Kidney (tissue), 14 donors: ENCODE results near the gene ST6GAL2. TPM values are rescaled to one million over a fixed set of nuclear protein-coding genes. Genes with fewer than 3 reads are reported as not detected.

Source experiments
- DNase-seq, 5 donors: peaks; one replicate each; pipeline ENCODE4 v3.0.0-alpha.2; 2013 to 2020
- FAIRE-seq: peaks from 2 replicates; lab custom pipeline; 2012; peaks lifted over from hg19 to GRCh38; lab: Jason Lieb, UNC
- H3K27ac ChIP-seq, 2 donors: one replicate each; pipeline ENCODE4 v1.7.0; 2013; ENCODE audit warnings: low read depth in 2 of 2, low read length in 2 of 2, inconsistent platforms in 1 of 2
- H3K27me3 ChIP-seq: one replicate; pipeline ENCODE4 v1.7.1; 2013; ENCODE audit warnings: low read length, inconsistent platforms; ENCODE audit not compliant: control insufficient read depth, insufficient read depth
- H3K36me3 ChIP-seq, 3 donors: one replicate each; pipeline versions ENCODE4 v1.7.0 to v1.7.1; 2013; ENCODE audit warnings: low read length in 3 of 3, control low read depth in 1 of 3, inconsistent platforms in 1 of 3; ENCODE audit not compliant: insufficient read depth in 3 of 3, control insufficient read depth in 2 of 3
- H3K4me1 ChIP-seq, 3 donors: one replicate each; pipeline versions ENCODE4 v1.7.0 to v1.7.1; 2013; ENCODE audit warnings: low read length in 3 of 3, inconsistent platforms in 1 of 3, low read depth in 1 of 3; ENCODE audit not compliant: control insufficient read depth in 2 of 3, insufficient read depth in 2 of 3
- H3K4me3 ChIP-seq, 3 donors: one replicate each; pipeline versions ENCODE4 v1.7.0 to v1.8.1; 2013; ENCODE audit warnings: low read length in 3 of 3, control low read depth in 1 of 3, inconsistent platforms in 1 of 3
- H3K9ac ChIP-seq, 3 donors: one replicate each; pipeline versions ENCODE4 v1.7.0 to v1.7.1; 2013; ENCODE audit warnings: low read length in 3 of 3, control low read depth in 1 of 3, inconsistent platforms in 1 of 3
- H3K9me3 ChIP-seq, 3 donors: one replicate each; pipeline versions ENCODE4 v1.7.0 to v1.7.1; 2013; ENCODE audit warnings: low read length in 3 of 3, control low read depth in 1 of 3, inconsistent platforms in 1 of 3; ENCODE audit not compliant: control insufficient read depth in 2 of 3, insufficient read depth in 1 of 3
- CTCF ChIP-seq: IDR thresholded peaks from 3 replicates; pipeline ENCODE4 v1.5.1; 2012; ENCODE audit warnings: mild to moderate bottlenecking, moderate library complexity, borderline replicate concordance; ENCODE audit not compliant: insufficient read depth; ENCODE audit errors: extremely low read depth
- intact Hi-C: fragments of 100-400 bp; cut with DNase I; formaldehyde crosslinking; loops from one replicate; pipeline ENCODE4 v1.11.1; 2022
- polyA plus RNA-seq: library from polyadenylated mRNA; stranded (reverse); fragments of 350-450 nt; fragmentation: Illumina TruSeq; extraction: RNeasy Lipid Tissue Mini Kit (QIAGEN cat#74804); gene quantifications from one replicate; pipeline ENCODE4 v1.2.3, GENCODE V29; 2014; ENCODE audit warnings: low read depth, low replicate concordance; ENCODE audit not compliant: insufficient read depth
- total RNA-seq: library from RNA; stranded (reverse); fragmentation: NEBNext Ultra II Directional; extraction: Animal tissue kit (Norgen Biotek cat#: 25700); gene quantifications from one replicate; pipeline ENCODE4 v1.2.1, GENCODE V29; 2021
- donor health status: control.
- donor health status: control.
- donor health status: control.
- donor health status: control.
- donor health status: control.
- donor health status: DM: yes; HTN: yes; CAD: no.
- donor health status: Normal renal cell carcinoma (clear cell type).

The ST6GAL2 gene
- total and polyA plus RNA-seq, 2 donors from 2014 or later: 0.22 to 1.2 TPM

- no peak for TF ChIP-seq CTCF
- H3K4me3 ChIP-seq: no peak overlapping the region
- H3K4me1 ChIP-seq: no peaks in the 10 kb centered on the region
- DNase-seq (peak in 4 of 5 donors; percentile 32 to 54 (median 44)), FAIRE-seq (no peak)
- no peaks in the 10 kb centered on the region for H3K36me3 ChIP-seq
- intact Hi-C loops: no loop called here
- H3K27me3 ChIP-seq: no peaks in the 10 kb centered on the region
- no peak overlapping the region for H3K27ac ChIP-seq
- H3K9me3 ChIP-seq: no peaks in the 10 kb centered on the region
- no peak overlapping the region for H3K9ac ChIP-seq
Measured at GRCh38 chr2:106869512-106870275, 16.3 kb downstream of the ST6GAL2 start.

GRCh38 chr2:106868275-106868674, 17.7 kb downstream of the ST6GAL2 start:
- Histone ChIP-seq H3K4me3 (no peak overlapping the region), H3K27ac (no peak overlapping the region), H3K36me3 (no peaks in the 10 kb centered on the region), H3K27me3 (no peaks in the 10 kb centered on the region), H3K9ac (no peak overlapping the region), H3K4me1 (no peaks in the 10 kb centered on the region), H3K9me3 (no peaks in the 10 kb centered on the region)
- intact Hi-C loops: no loop called here
- no peak for FAIRE-seq
- TF ChIP-seq CTCF: no peak
- DNase-seq: peak in 4 of 5 donors; percentile 52 to 77 (median 64)

- H3K9me3 ChIP-seq: no peaks in the 10 kb centered on the region
- H3K4me1 ChIP-seq: no peaks in the 10 kb centered on the region
- DNase-seq: no peak
- H3K27ac ChIP-seq: no peak overlapping the region
- H3K9ac ChIP-seq: no peak overlapping the region
- no peak for FAIRE-seq
- H3K36me3 ChIP-seq: no peaks in the 10 kb centered on the region
- TF ChIP-seq CTCF: no peak
- no peaks in the 10 kb centered on the region for H3K27me3 ChIP-seq
- intact Hi-C loops: no loop called here
- H3K4me3 ChIP-seq: no peak overlapping the region
Measured at GRCh38 chr2:106867196-106867953, 18.6 kb downstream of the ST6GAL2 start.
